Measurements from ENCODE around the gene GPHA2. TPM values are rescaled to one million over a fixed set of nuclear protein-coding genes. Genes with fewer than 3 reads are reported as not detected.

GPHA2 gene
- total RNA-seq, 2 donors from 2014 or later = not detected

DNA sequence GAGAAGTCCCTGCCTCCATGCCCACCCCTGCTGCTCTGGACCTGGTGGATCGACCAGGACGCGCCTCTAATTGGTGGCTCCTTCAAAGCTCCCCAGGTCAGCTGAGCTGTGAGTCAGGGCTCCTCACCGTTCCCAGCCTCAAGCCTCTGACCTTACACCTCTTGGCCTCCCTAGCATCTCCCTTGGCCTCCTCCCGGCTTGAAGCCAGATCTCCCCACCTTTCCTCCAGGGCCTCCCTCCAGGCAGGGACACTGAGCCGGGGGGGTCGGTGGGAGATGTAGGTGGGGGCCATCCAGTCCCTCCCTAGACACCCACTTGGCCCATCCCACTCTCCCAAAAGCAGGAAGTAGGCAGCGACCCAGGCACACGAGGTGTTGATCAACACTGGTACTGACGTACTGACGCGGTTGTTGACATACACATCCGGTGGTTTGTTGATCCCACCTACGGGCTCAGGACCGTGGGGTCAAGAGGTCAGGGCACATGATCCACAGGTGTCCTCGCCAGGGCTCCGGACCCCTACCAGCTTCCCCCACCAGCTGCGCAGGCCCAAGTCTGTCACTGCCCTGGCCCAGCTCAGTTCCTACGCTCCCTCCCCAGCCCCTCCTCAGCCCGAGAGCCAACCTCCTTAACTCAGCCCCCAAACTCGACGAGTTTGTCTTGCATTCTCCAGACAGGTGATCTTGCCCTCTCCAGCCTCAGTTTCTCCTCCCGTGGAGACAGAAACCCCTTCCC lies 19.5 kb downstream of the GPHA2 start:
- DNase-seq (ENCODE audit: low spot score) = peak; percentile 84
- intact Hi-C loops (cut with DNase I) = no loop called here

DNA sequence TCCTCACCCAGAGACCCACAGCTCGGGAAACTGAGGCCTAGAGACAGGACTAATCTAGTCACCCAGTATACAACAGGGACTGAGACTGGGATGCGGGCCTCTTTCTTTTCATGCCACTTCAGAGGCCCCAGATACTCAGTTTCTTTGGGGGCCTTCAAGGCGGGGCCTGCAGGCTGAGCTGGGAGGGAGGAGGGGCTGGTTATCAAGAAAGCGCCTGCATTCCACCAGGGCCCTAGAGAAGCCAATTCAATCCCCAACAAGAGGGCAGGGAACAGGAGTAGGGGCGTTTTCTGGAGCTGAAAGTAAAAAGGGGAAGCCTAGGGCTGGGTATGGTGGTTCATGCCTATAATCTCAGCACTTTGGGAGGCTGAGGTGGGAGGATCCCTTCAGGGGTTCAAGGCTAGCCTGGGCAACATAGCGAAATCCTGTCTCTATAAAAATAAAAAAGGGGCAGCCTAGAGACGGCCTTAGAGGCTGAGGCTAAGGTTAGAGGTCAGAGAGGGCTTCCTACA lies 20.3 kb downstream of the GPHA2 start:
- intact Hi-C loops (cut with DNase I) = no loop called here

DNA sequence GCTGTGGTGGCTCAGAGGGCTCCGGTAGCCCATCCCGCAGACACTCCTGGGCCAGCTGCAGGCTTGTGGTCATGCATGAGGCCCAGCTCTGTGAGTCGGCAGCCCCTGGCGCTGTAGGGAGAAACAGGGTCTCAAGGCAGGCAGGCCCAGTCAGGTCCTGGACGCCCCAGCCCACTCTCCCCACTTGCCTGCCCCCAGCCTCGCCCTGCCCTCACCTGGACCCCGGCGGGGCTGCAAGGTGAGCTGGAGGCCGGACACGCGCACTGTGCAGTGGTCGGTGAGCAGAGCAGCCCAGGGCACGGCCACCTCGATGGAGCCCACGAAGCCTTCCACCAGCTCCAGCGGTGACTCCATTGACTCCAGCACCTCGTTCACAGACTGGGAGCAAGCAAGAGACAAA lies 21.6 kb downstream of the GPHA2 start:
- no peak for DNase-seq (ENCODE audit: low spot score)
- intact Hi-C loops (cut with DNase I) = no loop called here

More for the DNA sequence above, 20.3 kb downstream of the GPHA2 start:
- DNase-seq (ENCODE audit: low spot score) = no peak

DNA sequence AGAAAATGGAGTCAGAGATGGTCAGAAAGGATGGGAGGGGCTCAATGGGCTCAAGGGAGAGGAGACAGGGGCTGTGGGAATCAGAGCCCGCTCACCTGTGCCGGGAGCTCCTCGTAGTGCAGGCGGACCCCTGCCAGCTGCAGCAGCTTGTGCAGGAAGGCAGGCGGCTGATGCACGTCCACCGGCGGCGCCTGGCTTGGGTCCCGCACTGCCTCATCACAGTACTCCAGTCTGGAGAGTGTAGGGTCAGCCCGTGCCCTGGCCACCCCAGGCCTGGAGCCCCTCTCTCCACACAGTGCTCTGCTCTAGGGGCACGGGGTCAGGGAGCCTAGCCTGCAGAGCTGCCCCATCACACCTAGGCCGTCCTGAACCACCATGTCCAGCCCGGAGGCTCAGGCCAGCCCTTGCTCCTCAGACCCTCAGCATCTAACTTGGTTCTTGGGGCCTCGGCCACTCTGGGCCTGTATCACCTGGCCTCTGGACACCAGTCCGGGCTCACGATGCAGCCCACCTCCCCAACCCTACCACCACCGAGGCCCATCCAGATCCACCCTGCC lies 22.4 kb downstream of the GPHA2 start:
- DNase-seq (ENCODE audit: low spot score) = no peak
- intact Hi-C loops (cut with DNase I) = no loop called here

DNA sequence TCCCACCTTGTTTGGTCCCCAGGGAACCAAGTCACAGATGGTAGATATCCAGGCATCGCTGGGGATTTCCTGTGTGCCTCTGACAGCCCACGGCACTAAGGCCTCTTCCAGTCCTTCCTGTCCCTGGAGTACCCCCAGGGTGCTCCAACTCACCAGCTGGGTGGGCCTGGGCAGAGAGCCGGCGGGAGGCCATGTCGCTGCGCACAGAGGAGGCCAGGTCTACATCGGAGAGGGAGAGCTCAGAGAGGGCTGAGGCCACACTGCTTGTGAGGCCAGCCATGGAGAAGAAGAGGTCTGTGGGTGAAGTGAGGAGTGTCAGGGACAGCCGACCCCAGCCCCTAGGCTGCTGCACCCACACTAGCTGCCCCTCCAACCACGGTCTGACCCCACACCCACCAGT lies 24.0 kb downstream of the GPHA2 start:
- intact Hi-C loops (cut with DNase I) = no loop called here
- DNase-seq (ENCODE audit: low spot score) = no peak

DNA sequence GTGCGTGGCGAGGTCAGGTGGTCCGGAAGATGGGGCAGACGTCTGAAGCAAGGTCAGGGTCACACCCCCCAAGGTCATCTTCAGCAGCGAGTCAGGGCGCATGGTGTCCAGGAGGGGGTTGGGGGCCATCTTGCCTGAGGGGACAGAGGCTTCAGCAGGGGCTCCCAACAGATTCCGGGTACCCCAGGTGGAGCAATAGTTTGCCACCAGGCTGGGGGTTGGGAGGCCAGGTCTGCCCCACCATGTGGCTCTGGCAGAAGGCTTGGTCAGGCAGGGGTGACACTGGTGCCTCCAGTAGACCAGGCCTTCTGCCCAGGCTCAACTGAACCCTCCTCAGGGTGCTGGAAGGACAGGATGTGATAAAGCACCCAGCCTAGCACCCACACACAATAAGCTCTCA lies 24.6 kb downstream of the GPHA2 start:
- intact Hi-C loops (cut with DNase I) = no loop called here

DNA sequence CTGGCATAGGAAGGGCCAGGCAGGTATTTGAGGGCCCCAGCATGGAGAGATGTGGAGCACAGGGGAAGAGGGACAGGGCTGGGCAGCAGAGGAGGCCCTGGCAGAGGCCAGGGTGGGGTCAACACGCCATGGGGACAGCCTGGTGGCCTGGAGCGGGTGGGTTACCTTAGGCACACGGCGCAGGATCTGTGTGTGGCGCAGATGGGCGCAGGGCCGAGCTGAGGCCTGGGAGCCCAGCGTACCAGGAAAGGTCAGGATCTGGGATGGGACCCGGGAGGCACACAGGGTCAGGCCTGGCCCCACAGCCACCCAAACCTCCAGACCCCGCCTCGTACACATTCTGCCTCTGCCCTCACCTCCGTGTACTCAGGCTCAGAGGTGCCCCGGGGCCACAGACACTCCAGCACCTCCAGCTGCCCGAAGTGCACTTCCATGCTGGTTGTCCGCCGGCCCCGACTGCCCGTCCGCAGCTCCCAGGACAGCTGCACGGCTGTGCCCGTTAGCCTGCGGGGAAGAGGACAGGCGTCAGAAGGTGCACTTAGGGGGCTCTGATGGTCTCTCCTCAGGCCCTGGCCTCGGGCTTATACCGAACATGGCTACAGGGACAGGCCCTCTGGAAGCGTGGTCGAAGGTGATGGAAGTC lies 25.1 kb downstream of the GPHA2 start:
- DNase-seq (ENCODE audit: low spot score) = no peak
- intact Hi-C loops (cut with DNase I) = no loop called here

More for the DNA sequence above, 24.6 kb downstream of the GPHA2 start:
- DNase-seq (ENCODE audit: low spot score) = no peak

DNA sequence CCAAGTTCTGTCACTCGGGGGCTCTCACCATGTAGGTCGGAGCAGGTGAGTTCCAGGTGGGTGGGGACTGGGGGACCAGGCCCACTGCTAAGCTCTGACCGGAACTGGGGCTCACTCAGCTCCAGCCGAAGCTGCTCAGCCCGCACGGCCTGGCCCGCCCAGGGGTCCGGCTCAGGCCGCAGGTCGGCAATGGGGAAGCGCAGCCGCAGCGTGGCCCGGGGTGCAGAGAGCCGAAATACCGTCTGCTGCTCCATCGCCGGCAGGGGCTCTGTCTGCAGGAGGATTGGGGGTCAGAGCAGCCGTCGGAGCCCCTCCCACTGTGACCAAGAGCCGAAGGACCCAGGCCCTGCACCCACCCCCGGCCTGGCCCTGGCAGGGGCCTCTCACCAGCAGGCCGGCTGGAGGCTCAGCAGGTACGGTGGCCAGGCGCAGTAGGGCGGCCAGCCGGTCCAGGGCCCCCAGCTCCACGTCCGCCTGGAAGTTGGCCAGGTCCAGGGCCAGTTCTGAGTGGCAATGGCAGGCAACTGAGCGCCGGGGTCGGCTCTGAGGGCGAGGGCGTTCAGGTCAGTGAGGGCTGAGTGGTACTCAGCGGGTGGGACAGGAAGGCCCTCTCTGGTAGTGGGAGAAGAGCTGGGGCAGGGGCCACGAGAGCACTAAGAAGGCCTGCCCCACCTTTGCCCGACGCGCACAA lies 25.9 kb downstream of the GPHA2 start:
- intact Hi-C loops (cut with DNase I) = no loop called here
- no peak for DNase-seq (ENCODE audit: low spot score)

DNA sequence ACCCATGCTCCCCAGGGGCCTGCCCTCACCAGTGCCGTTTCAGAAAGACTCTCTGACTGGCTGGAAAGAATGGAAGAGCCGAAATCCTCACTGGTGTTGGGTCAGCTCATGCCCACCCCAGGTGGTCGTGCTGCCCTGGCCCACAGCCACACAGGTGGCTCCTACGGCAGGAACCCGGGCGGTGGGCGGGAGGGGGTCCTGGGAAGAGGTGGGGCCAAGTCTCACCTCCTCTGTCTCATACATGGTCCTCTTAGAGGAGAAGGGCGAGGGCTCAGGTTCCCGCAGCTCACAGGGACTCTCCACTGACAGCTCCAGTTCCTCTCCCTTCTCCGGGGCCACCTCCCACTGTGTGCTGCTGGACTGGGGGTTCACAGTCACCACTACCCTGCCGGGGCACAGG lies 26.9 kb downstream of the GPHA2 start:
- no peak for DNase-seq (ENCODE audit: low spot score)
- intact Hi-C loops (cut with DNase I) = loop anchor here in 1 of 2 donors (1.0 kb wide), 1 partner anchor 23 kb away; no protein-coding TSS in a partner anchor

DNA sequence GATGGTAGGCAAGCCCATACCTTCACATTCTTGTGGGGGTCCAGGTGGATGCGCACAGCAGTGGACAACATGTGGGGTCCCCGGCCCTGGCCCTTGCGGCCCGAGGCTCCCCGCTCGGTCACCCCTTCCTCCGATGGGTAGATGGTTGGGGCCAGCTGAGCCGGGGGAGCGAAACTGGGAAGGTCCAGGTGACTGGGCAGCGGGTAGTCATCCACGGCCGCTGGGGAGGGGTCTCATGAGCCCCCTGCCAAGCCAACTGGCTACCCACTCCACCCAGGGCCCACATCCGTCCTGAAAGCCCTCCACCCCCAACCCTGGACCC lies 29.4 kb downstream of the GPHA2 start:
- intact Hi-C loops (cut with DNase I) = no loop called here
- no peak for DNase-seq (ENCODE audit: low spot score)

DNA sequence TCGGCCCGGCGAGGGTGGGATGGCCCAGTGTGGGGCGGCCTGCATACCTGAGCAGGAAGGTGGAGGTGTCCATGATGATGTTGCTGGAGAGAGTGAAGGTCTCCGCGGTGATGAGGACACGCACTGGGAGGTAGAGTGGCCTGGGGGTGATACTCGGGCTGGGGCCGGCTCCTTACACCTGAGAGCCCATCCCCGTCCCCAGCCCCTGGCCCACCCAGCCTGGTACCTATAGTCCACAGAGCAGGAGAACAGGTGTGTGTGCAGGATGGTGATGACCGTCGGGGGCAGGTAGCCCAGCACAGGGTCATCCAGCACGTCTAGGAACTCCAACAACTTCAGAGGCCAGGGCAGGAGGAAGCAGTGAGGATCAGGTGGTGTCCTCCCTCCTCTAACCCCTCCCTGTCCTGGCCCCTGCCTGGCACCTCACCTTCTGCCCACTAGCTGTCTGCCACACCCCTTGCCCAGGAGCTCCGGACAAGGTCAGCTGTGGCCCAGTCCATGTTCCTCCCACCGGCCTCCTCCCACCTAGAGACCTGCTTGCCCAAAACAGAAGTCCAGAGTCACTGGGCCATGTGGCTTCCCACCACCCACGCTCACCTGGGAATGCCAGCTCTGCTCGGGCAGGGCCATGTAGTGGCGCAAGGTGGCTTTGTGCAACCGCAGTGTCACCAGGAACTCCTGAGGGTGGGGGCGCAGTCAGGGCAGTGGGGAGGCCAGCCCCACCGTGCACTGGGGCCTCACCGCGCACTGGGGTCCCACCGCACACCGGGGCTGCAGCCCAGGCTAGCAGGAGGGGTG lies 30.0 kb downstream of the GPHA2 start:
- intact Hi-C loops (cut with DNase I) = no loop called here
- DNase-seq (ENCODE audit: low spot score) = no peak

DNA sequence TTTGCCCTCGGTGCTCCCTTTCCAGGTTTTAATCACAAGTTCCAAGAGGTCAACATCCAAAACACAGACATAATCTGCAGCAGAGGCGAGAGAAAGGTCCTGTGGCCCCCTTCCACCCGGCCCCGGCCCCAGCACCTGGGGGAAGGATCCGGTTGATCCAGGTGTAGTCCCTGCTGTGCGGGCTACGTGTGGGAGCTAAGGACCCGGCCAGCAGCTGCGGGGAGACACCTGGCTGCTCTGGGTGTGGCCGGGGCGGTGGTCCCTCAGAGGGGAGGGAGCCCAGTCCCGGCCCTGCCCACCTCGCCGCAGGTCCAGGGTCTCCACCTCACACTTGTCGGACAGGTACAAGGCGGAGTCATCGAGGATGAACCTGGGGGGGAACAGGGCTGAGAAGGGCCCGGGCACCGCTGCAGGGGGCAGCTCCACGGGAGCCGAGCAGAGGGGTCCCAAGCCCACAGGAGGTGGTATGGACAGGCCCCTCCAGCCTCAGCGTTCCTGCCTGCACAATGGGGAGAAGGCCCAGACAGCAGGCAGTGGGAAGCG lies 32.3 kb downstream of the GPHA2 start:
- no peak for DNase-seq (ENCODE audit: low spot score)
- intact Hi-C loops (cut with DNase I) = no loop called here

DNA sequence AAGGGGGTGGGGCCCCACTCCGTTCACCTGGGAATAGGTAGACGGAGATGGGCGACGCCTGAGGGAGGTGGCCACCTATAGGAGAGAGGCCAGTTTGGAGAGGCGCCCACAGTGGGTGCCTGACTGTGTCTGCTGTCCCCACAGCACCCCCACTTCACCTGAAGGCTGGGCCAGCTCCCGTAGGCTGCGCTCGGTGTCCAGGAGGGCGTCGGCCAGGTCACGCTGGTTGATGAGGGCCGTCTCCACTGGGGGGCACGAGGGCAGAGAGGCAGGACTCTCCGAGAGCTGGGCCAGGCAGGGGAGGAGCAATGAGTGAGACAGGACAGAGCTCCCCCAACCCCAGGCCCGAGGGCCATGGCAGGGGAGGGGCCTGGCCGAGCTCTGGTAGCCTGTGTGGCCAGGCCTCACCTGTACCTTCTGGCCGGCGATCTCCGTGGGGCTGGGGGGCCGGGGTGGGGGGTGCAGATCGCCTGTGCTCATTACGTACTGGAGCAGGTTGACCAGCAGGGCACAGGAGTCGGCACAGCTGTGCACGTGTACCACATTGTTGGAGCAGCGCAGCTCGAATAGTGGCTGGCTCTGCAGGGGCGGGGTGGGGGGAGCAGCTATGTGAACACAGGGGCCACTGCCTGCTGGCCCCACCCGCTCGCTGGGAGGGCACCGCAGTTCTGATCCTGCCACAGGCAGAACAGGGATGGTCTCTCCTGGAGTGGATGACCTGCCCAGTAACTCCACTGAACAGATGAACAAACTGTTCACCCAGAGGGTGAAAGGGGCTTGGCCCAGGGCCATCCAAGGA lies 33.4 kb downstream of the GPHA2 start:
- DNase-seq (ENCODE audit: low spot score) = no peak
- intact Hi-C loops (cut with DNase I) = no loop called here

DNA sequence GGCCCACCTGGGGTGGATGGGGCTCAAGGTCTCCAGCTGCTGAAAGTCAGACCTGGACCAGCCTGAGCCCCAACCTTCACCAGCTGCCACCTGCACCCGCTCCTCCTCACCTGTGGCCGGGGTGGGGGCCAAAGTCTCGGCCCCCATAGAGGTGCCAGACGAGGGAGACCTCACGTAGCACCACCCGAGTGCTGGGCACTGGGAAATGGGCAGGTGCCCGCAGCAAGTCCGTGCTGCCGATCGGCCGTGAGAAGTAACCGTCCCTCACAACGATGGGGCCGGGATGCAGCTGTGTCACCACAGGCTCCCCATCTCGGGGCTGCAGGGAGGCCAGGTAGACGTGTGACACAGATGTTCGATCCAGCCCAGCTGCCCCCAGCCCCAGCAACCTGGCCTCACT lies 34.9 kb downstream of the GPHA2 start:
- intact Hi-C loops (cut with DNase I) = no loop called here

DNA sequence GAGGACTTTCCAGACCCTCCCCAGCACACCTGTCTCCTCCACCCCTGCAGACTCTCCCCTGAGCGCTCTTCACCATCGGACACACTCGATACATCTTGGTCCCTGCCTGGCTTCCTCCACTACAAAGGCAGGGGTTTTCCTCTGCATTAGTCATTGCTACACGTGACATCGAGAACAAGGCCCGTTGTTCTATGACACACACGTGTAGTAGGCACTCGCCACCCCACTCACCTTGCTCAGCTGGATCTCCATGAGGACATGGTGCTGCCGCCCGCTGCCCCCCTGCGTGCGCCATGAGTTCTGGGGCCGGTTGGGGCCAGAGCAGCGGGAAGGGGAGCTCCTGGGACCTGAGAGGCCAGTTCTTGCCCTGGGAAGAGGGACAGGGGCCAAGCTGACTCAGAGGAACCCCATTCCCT lies 35.4 kb downstream of the GPHA2 start:
- intact Hi-C loops (cut with DNase I) = no loop called here
- no peak for DNase-seq (ENCODE audit: low spot score)

More for the DNA sequence above, 34.9 kb downstream of the GPHA2 start:
- DNase-seq (ENCODE audit: low spot score) = no peak

DNA sequence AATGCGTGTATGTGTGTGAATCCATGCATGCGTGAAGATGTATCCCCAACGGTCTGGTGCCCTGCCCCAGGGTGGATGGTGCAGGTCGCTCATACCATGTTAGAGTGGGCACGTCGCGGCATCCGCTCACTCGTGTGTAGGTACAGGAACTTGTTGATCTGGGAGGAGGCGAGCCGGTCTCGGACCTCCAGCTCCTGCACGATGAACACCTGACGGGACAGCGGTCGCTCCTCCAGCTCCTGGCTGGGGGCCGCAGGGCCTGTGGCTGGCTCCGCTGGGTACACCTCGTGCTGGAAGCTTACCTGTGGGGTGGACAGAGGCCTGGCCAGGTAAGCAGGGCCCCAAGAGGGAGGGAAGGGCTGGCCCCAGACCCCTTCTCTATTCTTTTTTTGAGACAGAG lies 37.2 kb downstream of the GPHA2 start:
- DNase-seq (ENCODE audit: low spot score) = no peak
- intact Hi-C loops (cut with DNase I) = no loop called here

DNA sequence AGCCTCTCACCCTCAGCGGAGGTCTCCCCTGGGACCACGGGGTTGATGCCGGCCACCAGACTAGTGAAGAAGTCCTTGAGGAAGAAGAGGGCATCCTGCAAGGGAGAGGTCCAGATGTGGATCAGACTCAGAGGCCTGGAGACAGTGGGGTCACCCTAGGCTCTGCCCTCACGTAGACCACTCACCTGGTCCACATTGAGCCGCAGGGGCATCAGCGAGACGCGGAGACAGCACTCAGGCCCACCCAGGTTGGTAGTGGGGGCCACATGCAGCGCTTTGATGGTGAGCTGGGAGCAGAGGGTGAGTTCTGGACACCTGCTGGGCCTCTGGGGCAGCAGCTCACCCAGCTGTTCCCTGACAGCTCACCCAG lies 37.6 kb downstream of the GPHA2 start:
- intact Hi-C loops (cut with DNase I) = no loop called here

DNA sequence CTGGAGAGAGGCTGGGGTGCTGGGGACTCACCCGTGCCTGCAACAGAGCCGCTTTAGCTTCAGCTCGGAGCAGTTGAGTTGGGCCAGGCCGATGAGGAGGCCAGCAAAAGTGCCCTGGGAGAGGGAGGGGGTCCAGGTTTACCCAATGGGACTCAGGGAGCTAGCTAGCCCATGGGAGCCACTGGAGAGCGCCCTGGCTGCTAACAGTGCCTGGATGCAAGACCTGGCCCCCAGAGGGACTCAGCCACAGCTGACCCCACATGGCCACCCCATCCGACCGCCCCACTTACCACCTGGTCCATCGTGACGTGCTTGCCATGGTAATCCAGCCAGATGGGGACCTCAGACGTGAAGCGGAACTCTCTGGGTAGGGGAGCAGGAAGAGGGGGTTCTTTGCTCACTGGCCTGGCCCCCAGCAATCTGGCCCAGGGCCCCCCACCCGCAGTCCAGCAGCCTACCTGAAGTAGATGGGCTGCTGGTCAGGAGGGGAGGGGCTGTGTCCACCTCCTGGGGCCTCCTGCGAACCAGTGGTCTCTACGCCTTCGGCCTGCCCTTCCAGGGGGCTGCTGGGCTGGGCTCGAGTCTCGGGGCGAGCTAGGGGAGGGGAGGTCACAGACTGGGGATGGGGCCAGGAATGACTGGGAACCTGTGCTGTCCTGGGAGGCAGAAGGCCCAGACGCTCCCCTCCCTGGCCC lies 38.2 kb downstream of the GPHA2 start:
- no peak for DNase-seq (ENCODE audit: low spot score)
- intact Hi-C loops (cut with DNase I) = no loop called here

More for the DNA sequence above, 37.6 kb downstream of the GPHA2 start:
- no peak for DNase-seq (ENCODE audit: low spot score)
